K562 (cell line): Measurements from ENCODE around the gene DNASE2. TPM values are rescaled to one million over a fixed set of nuclear protein-coding genes. Genes with fewer than 3 reads are reported as not detected.

Experiments
- CAMTA2 ChIP-seq: fragments of 250-450 bp; sonication (Bioruptor Pico); conservative IDR thresholded peaks from 2 replicates; pipeline ENCODE4 v1.5.1; 2022
- GTF2E2 ChIP-seq: fragments of 200-800 bp; sonication (Bioruptor generic); IDR thresholded peaks from 2 replicates; pipeline ENCODE4 v1.6.1; 2016; ENCODE audit warnings: missing genetic modification characterization, missing compliant biosample characterization
- HDAC2 ChIP-seq: fragments of 450-650 bp; IDR thresholded peaks from 2 replicates; pipeline ENCODE4 v1.6.1; 2016; ENCODE audit warnings: mild to moderate bottlenecking
- HDGF ChIP-seq: fragments of 450-650 bp; IDR thresholded peaks from 2 replicates; pipeline ENCODE4 v1.6.1; 2016
- HNRNPLL ChIP-seq: fragments of 200-400 bp; formaldehyde crosslinking; IDR thresholded peaks from 2 replicates; pipeline ENCODE4 v1.6.1; 2017; ENCODE audit warnings: low read length, low read depth, mild to moderate bottlenecking; ENCODE audit not compliant: poor library complexity, severe bottlenecking
- KAT2B ChIP-seq: IDR thresholded peaks from one replicate; pipeline ENCODE4 v1.6.1; 2012; ENCODE audit warnings: low read depth, mild to moderate bottlenecking, control low read depth, inconsistent platforms, low read length, moderate library complexity
- NCOA1 ChIP-seq: fragments of 450-650 bp; IDR thresholded peaks from 2 replicates; pipeline ENCODE4 v1.6.1; 2016; ENCODE audit warnings: low read depth
- NONO ChIP-seq, 2 experiments: fragments of 200-400 bp in 1 of 2; fragments of 450-650 bp in 1 of 2; formaldehyde crosslinking in 1 of 2; IDR thresholded peaks; 2 replicates each; pipeline ENCODE4 v1.6.1; 2017; ENCODE audit warnings: low read depth in 2 of 2, mild to moderate bottlenecking in 2 of 2, moderate library complexity in 2 of 2, low read length in 1 of 2
- SETDB1 ChIP-seq: IDR thresholded peaks from one replicate; pipeline ENCODE4 v1.6.1; 2012; ENCODE audit warnings: low read length, control low read depth, inconsistent platforms
- SMAD3 ChIP-seq: fragments of 450-650 bp; formaldehyde crosslinking; conservative IDR thresholded peaks from 2 replicates; pipeline ENCODE4 v1.4.0; 2020; ENCODE audit warnings: mild to moderate bottlenecking
- SRSF3 ChIP-seq: fragments of 200-400 bp; formaldehyde crosslinking; IDR thresholded peaks from 2 replicates; pipeline ENCODE4 v1.6.1; 2016; ENCODE audit warnings: mild to moderate bottlenecking, low read length, moderate library complexity; ENCODE audit not compliant: insufficient read depth
- XRCC5 ChIP-seq: fragments of 200-400 bp; formaldehyde crosslinking; IDR thresholded peaks from 2 replicates; pipeline ENCODE4 v1.6.1; 2017; ENCODE audit warnings: low read depth, mild to moderate bottlenecking, low read length
- ZNF224 ChIP-seq: sonication (generic); formaldehyde crosslinking; IDR thresholded peaks from 2 replicates; pipeline ENCODE4 v1.8.0; 2022; ENCODE audit warnings: mild to moderate bottlenecking, missing genetic modification reagents
- ZNF644 ChIP-seq: fragments of 200-800 bp; sonication (Bioruptor generic); IDR thresholded peaks from 2 replicates; pipeline ENCODE4 v1.6.1; 2016; ENCODE audit warnings: low read depth, missing genetic modification characterization, missing compliant biosample characterization
- ZSCAN32 ChIP-seq: fragments of 450-650 bp; formaldehyde crosslinking; IDR thresholded peaks from 2 replicates; pipeline ENCODE4 v1.4.0; 2020; ENCODE audit warnings: mild to moderate bottlenecking, moderate library complexity
- polyA plus RNA-seq, 8 experiments: library from polyadenylated mRNA; depleted of rRNA in 4 of 8; stranded (reverse) in 5 of 8; unstranded in 3 of 8; fragments of >200 nt; fragmentation: Nextera tagmentation in 2 of 8; fragmentation: Illumina TruSeq in 1 of 8; extraction: Ambion mirVana in 2 of 8; extraction: Trizol in 1 of 8; gene quantifications; 2 replicates each; pipeline versions ENCODE4 v1.2.1 to v1.2.3, GENCODE V29; 2011 to 2014; ENCODE audit warnings: inconsistent platforms in 1 of 8, missing spikeins in 1 of 8
- total RNA-seq, 7 experiments: library from RNA; depleted of rRNA in 6 of 7; stranded (reverse); fragments of >200 nt in 6 of 7; fragmentation: Illumina TruSeq in 2 of 7; extraction: Trizol in 2 of 7; gene quantifications; 2 replicates each; pipeline versions ENCODE4 v1.2.1 to v1.2.3, GENCODE V29; 2011 to 2021; ENCODE audit warnings: low replicate concordance in 1 of 7
- TF ChIP-seq, protein P1 (sequence below), 2 experiments: IDR thresholded peaks; 2 replicates each; pipeline ENCODE4 v1.6.1; 2011; ENCODE audit warnings: borderline replicate concordance in 1 of 2, control low read depth in 1 of 2, low read depth in 1 of 2, low read length in 1 of 2, mild to moderate bottlenecking in 1 of 2, mixed read lengths in 1 of 2, moderate library complexity in 1 of 2; ENCODE audit not compliant: insufficient read depth in 1 of 2, insufficient read length in 1 of 2, poor library complexity in 1 of 2, severe bottlenecking in 1 of 2; ENCODE audit errors: extremely low read depth in 1 of 2
- TF ChIP-seq, protein P2 (sequence below): sonication (generic); formaldehyde crosslinking; IDR thresholded peaks from 2 replicates; pipeline ENCODE4 v1.4.0; 2020; ENCODE audit warnings: mild to moderate bottlenecking, missing genetic modification reagents
- TF ChIP-seq, protein P3 (sequence below): IDR thresholded peaks from 3 replicates; pipeline ENCODE4 v1.6.1; 2011; ENCODE audit warnings: borderline replicate concordance, mild to moderate bottlenecking, moderate library complexity; ENCODE audit not compliant: insufficient read length; ENCODE audit errors: extremely low read depth
- TF ChIP-seq, protein P4 (sequence below): sonication (generic); formaldehyde crosslinking; IDR thresholded peaks from 2 replicates; pipeline ENCODE4 v1.8.1; 2023; ENCODE audit warnings: mild to moderate bottlenecking, missing genetic modification reagents

The DNASE2 gene
- total and polyA plus RNA-seq, 9 of the 15 experiments (the other 6 are each of a cell fraction or from before 2014, with no cell fraction given): 4.4 to 27.0 (median 20.2) TPM

DNA sequence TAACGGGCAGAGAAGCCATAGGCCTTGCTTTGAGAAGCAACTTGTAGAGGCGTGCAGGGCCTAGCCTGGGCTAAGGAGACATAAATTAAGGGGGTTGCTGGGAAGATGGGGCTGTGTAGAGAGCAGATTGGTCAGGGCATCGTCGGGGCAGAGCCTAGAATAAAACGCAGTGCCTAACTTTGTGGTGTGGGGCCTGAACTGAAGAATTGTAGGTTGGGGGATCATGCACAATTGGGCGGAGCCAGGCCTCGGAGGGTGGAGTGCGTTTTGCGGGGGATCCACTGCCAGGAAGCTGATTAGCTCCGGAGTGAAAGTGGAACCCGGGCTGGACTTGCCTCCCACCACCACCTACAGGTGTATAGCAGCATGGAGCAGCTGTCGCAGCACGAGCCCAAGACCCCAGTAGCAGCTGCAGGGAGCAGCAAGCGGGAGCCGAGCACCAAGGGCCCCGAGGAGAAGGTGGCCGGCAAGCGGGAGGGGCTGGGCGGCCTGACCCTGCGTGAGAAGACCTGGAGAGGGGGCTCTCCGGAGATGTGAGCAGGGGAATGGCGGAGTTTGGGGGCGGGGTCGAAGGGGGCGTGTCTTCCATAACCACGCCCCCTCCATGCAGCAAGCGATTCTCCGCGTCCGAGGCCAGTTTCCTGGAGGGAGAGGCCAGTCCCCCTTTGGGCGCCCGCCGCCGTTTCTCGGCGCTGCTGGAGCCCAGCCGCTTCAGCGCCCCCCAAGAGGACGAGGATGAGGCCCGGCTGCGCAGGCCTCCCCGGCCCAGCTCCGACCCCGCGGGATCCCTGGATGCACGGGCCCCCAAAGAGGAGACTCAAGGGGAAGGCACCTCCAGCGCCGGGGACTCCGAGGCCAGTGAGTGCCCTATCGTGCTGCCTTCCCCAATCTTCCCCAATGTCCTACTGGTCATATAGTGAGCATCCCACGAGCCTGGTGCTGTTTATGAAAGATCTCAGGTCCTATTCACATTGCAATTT, 13.8 kb downstream of the DNASE2 start (continued):
- TF ChIP-seq, protein P1, sequence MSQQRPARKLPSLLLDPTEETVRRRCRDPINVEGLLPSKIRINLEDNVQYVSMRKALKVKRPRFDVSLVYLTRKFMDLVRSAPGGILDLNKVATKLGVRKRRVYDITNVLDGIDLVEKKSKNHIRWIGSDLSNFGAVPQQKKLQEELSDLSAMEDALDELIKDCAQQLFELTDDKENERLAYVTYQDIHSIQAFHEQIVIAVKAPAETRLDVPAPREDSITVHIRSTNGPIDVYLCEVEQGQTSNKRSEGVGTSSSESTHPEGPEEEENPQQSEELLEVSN (IDR thresholded peaks at IDR 0.05; ENCODE audit: borderline replicate concordance in 1 of 2, extremely low read depth in 1 of 2, insufficient read depth in 1 of 2, insufficient read length in 1 of 2, low read depth in 1 of 2, low read length in 1 of 2, poor library complexity in 1 of 2, severe bottlenecking in 1 of 2): no peak
- TF ChIP-seq NCOA1: no peak
- no peak for TF ChIP-seq SETDB1
- TF ChIP-seq ZSCAN32 (CRISPR knock-in tag): no peak
- TF ChIP-seq, protein P2, sequence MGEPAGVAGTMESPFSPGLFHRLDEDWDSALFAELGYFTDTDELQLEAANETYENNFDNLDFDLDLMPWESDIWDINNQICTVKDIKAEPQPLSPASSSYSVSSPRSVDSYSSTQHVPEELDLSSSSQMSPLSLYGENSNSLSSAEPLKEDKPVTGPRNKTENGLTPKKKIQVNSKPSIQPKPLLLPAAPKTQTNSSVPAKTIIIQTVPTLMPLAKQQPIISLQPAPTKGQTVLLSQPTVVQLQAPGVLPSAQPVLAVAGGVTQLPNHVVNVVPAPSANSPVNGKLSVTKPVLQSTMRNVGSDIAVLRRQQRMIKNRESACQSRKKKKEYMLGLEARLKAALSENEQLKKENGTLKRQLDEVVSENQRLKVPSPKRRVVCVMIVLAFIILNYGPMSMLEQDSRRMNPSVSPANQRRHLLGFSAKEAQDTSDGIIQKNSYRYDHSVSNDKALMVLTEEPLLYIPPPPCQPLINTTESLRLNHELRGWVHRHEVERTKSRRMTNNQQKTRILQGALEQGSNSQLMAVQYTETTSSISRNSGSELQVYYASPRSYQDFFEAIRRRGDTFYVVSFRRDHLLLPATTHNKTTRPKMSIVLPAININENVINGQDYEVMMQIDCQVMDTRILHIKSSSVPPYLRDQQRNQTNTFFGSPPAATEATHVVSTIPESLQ (CRISPR knock-in tag): peak; percentile 53; the same call in 1 of the 2 replicates
- no peak for TF ChIP-seq ZNF644 (tag)
- no peak for TF ChIP-seq CAMTA2 (CRISPR knock-in tag)
- no peak for TF ChIP-seq SRSF3
- TF ChIP-seq ZNF224 (CRISPR knock-in tag): no peak
- TF ChIP-seq HNRNPLL: peak; percentile 29
- TF ChIP-seq, protein P3, sequence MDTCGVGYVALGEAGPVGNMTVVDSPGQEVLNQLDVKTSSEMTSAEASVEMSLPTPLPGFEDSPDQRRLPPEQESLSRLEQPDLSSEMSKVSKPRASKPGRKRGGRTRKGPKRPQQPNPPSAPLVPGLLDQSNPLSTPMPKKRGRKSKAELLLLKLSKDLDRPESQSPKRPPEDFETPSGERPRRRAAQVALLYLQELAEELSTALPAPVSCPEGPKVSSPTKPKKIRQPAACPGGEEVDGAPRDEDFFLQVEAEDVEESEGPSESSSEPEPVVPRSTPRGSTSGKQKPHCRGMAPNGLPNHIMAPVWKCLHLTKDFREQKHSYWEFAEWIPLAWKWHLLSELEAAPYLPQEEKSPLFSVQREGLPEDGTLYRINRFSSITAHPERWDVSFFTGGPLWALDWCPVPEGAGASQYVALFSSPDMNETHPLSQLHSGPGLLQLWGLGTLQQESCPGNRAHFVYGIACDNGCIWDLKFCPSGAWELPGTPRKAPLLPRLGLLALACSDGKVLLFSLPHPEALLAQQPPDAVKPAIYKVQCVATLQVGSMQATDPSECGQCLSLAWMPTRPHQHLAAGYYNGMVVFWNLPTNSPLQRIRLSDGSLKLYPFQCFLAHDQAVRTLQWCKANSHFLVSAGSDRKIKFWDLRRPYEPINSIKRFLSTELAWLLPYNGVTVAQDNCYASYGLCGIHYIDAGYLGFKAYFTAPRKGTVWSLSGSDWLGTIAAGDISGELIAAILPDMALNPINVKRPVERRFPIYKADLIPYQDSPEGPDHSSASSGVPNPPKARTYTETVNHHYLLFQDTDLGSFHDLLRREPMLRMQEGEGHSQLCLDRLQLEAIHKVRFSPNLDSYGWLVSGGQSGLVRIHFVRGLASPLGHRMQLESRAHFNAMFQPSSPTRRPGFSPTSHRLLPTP: no peak
- TF ChIP-seq NONO (IDR thresholded peaks at IDR 0.05; ENCODE audit: low read depth in 2 of 2, low read length in 1 of 2): peak in 1 of 2 experiments; percentile 38; a peak in 1 of 4 replicates
- TF ChIP-seq GTF2E2: no peak
- TF ChIP-seq HDAC2: peak; percentile 63; the same call in 1 of the 2 replicates
- TF ChIP-seq, protein P4, sequence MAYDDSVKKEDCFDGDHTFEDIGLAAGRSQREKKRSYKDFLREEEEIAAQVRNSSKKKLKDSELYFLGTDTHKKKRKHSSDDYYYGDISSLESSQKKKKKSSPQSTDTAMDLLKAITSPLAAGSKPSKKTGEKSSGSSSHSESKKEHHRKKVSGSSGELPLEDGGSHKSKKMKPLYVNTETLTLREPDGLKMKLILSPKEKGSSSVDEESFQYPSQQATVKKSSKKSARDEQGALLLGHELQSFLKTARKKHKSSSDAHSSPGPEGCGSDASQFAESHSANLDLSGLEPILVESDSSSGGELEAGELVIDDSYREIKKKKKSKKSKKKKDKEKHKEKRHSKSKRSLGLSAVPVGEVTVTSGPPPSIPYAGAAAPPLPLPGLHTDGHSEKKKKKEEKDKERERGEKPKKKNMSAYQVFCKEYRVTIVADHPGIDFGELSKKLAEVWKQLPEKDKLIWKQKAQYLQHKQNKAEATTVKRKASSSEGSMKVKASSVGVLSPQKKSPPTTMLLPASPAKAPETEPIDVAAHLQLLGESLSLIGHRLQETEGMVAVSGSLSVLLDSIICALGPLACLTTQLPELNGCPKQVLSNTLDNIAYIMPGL (CRISPR knock-in tag): no peak
- no peak for TF ChIP-seq KAT2B
- TF ChIP-seq XRCC5: peak; percentile 34; the same call in 1 of the 2 replicates
- 0 out of 2 replicates have a peak, but pooled peaks have one; percentile 31 for TF ChIP-seq HDGF
- no peak for TF ChIP-seq SMAD3 (CRISPR knock-in tag)
